ENCODE data around the gene CEP250. TPM values are rescaled to one million over a fixed set of nuclear protein-coding genes. Genes with fewer than 3 reads are reported as not detected.

Gene CEP250
- polyA plus RNA-seq, 1 donor (not counting 4 experiments of a cell fraction or from before 2014, with no cell fraction given) = 8.1 TPM

DNA sequence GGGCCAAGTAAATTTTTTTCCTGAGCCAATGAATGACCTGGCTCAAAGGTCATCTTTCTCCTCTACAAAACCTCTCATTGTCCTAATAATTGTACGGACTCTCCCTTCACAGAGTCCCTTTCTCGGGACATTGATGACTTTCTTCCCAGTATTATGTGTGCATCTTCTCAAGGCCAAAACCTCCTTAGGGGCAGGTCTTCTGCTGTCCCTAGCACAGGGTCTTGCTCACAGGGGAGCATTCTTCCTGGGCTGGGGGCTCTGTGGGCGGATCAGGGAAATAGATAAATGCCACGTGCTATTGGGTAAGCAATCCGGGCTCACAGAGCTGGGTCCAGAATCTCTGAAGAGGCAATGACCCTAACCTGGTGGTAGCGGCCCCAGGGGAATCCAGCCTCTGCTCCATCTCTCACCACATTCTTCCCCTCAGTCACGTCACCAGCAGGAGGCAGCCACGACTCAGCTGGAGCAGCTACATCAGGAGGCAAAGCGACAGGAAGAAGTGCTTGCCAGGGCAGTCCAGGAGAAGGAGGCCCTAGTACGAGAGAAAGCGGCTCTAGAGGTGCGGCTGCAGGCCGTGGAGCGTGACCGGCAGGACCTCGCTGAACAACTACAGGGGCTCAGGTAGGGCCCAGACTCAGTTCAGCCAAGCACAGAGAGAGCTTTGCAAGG is 23.5 kb downstream of the CEP250 start:
- TF ChIP-seq, protein P1, sequence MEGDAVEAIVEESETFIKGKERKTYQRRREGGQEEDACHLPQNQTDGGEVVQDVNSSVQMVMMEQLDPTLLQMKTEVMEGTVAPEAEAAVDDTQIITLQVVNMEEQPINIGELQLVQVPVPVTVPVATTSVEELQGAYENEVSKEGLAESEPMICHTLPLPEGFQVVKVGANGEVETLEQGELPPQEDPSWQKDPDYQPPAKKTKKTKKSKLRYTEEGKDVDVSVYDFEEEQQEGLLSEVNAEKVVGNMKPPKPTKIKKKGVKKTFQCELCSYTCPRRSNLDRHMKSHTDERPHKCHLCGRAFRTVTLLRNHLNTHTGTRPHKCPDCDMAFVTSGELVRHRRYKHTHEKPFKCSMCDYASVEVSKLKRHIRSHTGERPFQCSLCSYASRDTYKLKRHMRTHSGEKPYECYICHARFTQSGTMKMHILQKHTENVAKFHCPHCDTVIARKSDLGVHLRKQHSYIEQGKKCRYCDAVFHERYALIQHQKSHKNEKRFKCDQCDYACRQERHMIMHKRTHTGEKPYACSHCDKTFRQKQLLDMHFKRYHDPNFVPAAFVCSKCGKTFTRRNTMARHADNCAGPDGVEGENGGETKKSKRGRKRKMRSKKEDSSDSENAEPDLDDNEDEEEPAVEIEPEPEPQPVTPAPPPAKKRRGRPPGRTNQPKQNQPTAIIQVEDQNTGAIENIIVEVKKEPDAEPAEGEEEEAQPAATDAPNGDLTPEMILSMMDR (optimal IDR thresholded peaks at IDR 0.05 in 1 of 3, IDR thresholded peaks at IDR 0.05 in 1 of 3, conservative IDR thresholded peaks at IDR 0.05 in 1 of 3; ENCODE audit: extremely low read depth in 1 of 3, insufficient read depth in 2 of 3, low read length in 3 of 3) = peak; percentile 7 to 36 (median 16)
- TF ChIP-seq EZH2 (IDR thresholded peaks at IDR 0.05; ENCODE audit: low read length) = no peak
- H3K36me3 ChIP-seq (ENCODE audit: control insufficient read depth in 2 of 2, extremely low read depth in 1 of 2, insufficient read depth in 2 of 2, low read length in 2 of 2) = peaks cover 25 to 30% of the 10 kb centered on the region in 2 experiments
- H3K4me3 ChIP-seq (ENCODE audit: control insufficient read depth in 2 of 3, extremely low read depth in 1 of 3, insufficient read depth in 2 of 3, low read depth in 1 of 3, low read length in 3 of 3) = no peak overlapping the region
- H3K9me3 ChIP-seq (ENCODE audit: control insufficient read depth, low read depth, low read length) = no peaks in the 10 kb centered on the region
- H3K79me2 ChIP-seq (ENCODE audit: control insufficient read depth, insufficient read depth, low read length) = no peaks in the 10 kb centered on the region
- no peaks in the 10 kb centered on the region for H4K20me1 ChIP-seq (ENCODE audit: control insufficient read depth, extremely low read depth, insufficient read depth, low read length)
- H3K27ac ChIP-seq (ENCODE audit: control insufficient read depth, insufficient read depth, low read length) = no peak overlapping the region
- no peak overlapping the region for H2AFZ ChIP-seq (ENCODE audit: control insufficient read depth, low read length)
- H3K9ac ChIP-seq (ENCODE audit: control insufficient read depth, extremely low read depth, insufficient read depth, low read length) = no peak overlapping the region
- H3K9me1 ChIP-seq (ENCODE audit: control insufficient read depth, extremely low read depth, insufficient read depth, low read length) = no peaks in the 10 kb centered on the region
- no peaks in the 10 kb centered on the region for H3K4me1 ChIP-seq (ENCODE audit: control insufficient read depth, extremely low read depth, insufficient read depth, low read length)
- H3K27me3 ChIP-seq (ENCODE audit: control insufficient read depth, extremely low read depth, insufficient read depth, low read length) = no peaks in the 10 kb centered on the region
- no peak overlapping the region for H3K4me2 ChIP-seq (ENCODE audit: control insufficient read depth, extremely low read depth, insufficient read depth, low read depth, low read length)
- FAIRE-seq (no peak), DNase-seq (ENCODE audit: low read depth, low spot score) (no peak)
- dilution Hi-C loops (cut with MboI; ENCODE audit: extremely low pct_ligation_motif_present, low sequenced_read_pairs) = no loop called here

GRCh38 chr20:35479798-35480197 is 24.4 kb downstream of the CEP250 start:
- dilution Hi-C loops (cut with MboI; ENCODE audit: extremely low pct_ligation_motif_present, low sequenced_read_pairs) = no loop called here
- no peak overlapping the region for H3K9ac ChIP-seq (ENCODE audit: control insufficient read depth, extremely low read depth, insufficient read depth, low read length)
- no peaks in the 10 kb centered on the region for H3K9me3 ChIP-seq (ENCODE audit: control insufficient read depth, low read depth, low read length)
- no peak overlapping the region for H3K4me3 ChIP-seq (ENCODE audit: control insufficient read depth in 2 of 3, extremely low read depth in 1 of 3, insufficient read depth in 2 of 3, low read depth in 1 of 3, low read length in 3 of 3)
- no peaks in the 10 kb centered on the region for H3K27me3 ChIP-seq (ENCODE audit: control insufficient read depth, extremely low read depth, insufficient read depth, low read length)
- no peak overlapping the region for H3K4me2 ChIP-seq (ENCODE audit: control insufficient read depth, extremely low read depth, insufficient read depth, low read depth, low read length)
- TF ChIP-seq, protein P1 (optimal IDR thresholded peaks at IDR 0.05 in 1 of 3, IDR thresholded peaks at IDR 0.05 in 1 of 3, conservative IDR thresholded peaks at IDR 0.05 in 1 of 3; ENCODE audit: extremely low read depth in 1 of 3, insufficient read depth in 2 of 3, low read length in 3 of 3) = no peak
- TF ChIP-seq EZH2 (IDR thresholded peaks at IDR 0.05; ENCODE audit: low read length) = no peak
- H3K4me1 ChIP-seq (ENCODE audit: control insufficient read depth, extremely low read depth, insufficient read depth, low read length) = no peaks in the 10 kb centered on the region
- no peak overlapping the region for H3K27ac ChIP-seq (ENCODE audit: control insufficient read depth, insufficient read depth, low read length)
- FAIRE-seq (no peak), DNase-seq (ENCODE audit: low read depth, low spot score) (no peak)
- H3K79me2 ChIP-seq (ENCODE audit: control insufficient read depth, insufficient read depth, low read length) = no peaks in the 10 kb centered on the region
- H3K9me1 ChIP-seq (ENCODE audit: control insufficient read depth, extremely low read depth, insufficient read depth, low read length) = no peaks in the 10 kb centered on the region
- peaks cover 22 to 28% of the 10 kb centered on the region in 2 experiments for H3K36me3 ChIP-seq (ENCODE audit: control insufficient read depth in 2 of 2, extremely low read depth in 1 of 2, insufficient read depth in 2 of 2, low read length in 2 of 2)
- no peaks in the 10 kb centered on the region for H4K20me1 ChIP-seq (ENCODE audit: control insufficient read depth, extremely low read depth, insufficient read depth, low read length)
- no peak overlapping the region for H2AFZ ChIP-seq (ENCODE audit: control insufficient read depth, low read length)
